ENCODE results near the gene TSPOAP1. TPM values are rescaled to one million over a fixed set of nuclear protein-coding genes. Genes with fewer than 3 reads are reported as not detected.

The TSPOAP1 gene
- total and polyA plus RNA-seq, 2 of the 4 experiments (the other 2 are of a cell fraction): 0.90 to 1.6 TPM

DNA sequence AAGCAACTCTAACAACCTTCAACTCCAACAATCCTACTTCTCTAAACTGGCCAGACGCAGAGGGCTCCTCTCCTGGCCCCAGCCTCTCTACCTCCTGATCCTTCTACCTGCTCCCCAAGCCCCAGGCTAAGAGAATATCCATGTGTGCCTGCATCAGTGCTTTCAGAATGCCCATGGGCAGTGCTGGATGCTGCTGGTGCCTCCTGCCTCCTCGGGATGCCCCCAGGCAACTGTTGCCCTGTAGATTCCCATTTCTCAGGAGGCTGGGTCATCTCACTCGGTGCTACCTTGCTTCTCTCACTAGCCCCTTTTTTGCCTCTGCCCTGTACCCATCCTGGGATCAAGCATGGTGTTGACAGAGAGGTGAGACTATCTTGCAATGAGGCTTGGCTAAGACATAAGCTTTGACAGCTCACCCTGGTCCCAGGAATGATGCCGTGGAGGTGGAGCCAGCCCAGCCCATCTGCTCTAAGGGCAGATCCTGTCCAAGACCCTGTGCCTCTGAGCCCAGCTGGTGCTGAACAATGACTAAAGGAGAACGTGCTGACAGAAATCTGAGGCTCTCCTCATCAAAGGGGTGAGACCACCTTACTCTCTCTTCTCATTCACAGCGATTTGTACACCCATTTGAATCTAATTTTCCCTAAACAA is 42.8 kb upstream of the TSPOAP1 start:
- TF ChIP-seq RCOR1 (IDR thresholded peaks at IDR 0.05; ENCODE audit: insufficient replicate concordance, low read length): no peak
- TF ChIP-seq RAD21 (IDR thresholded peaks at IDR 0.05; ENCODE audit: low read length): no peak
- TF ChIP-seq USF2 (IDR thresholded peaks at IDR 0.05; ENCODE audit: low read depth, low read length): no peak
- TF ChIP-seq CEBPB (IDR thresholded peaks at IDR 0.05; ENCODE audit: low read depth, low read length): no peak
- TF ChIP-seq MXI1 (IDR thresholded peaks at IDR 0.05; ENCODE audit: borderline replicate concordance, low read depth, low read length): no peak
- no peak for TF ChIP-seq CTCF (conservative IDR thresholded peaks at IDR 0.05; ENCODE audit: low read depth, low read length)
- no peak for TF ChIP-seq NFE2L2 (IDR thresholded peaks at IDR 0.05; ENCODE audit: low read depth, low read length)
- TF ChIP-seq POLR2A (IDR thresholded peaks at IDR 0.05; ENCODE audit: low read depth, low read length): no peak
- no peak for TF ChIP-seq RFX5 (IDR thresholded peaks at IDR 0.05; ENCODE audit: low read depth, low read length)
- no peak for TF ChIP-seq BHLHE40 (IDR thresholded peaks at IDR 0.05; ENCODE audit: low read depth, low read length)
- TF ChIP-seq FOS (IDR thresholded peaks at IDR 0.05; ENCODE audit: low read depth, low read length): no peak
- TF ChIP-seq SMC3 (IDR thresholded peaks at IDR 0.05; ENCODE audit: low read depth, low read length): no peak
- no peak for TF ChIP-seq ELK1 (IDR thresholded peaks at IDR 0.05; ENCODE audit: borderline replicate concordance, low read depth, low read length)
- TF ChIP-seq CHD1 (IDR thresholded peaks at IDR 0.05; ENCODE audit: low read depth, low read length): no peak
- TF ChIP-seq MAFK (IDR thresholded peaks at IDR 0.05; ENCODE audit: low read depth, low read length): no peak
- no peak for TF ChIP-seq MAZ (IDR thresholded peaks at IDR 0.05; ENCODE audit: borderline replicate concordance, low read depth, low read length)
- H3K14ac ChIP-seq (replicated peaks; ENCODE audit: low read depth, low read length): no peak overlapping the region
- no peak overlapping the region for H2BK120ac ChIP-seq (ENCODE audit: low read depth, low read length)
- H3K23ac ChIP-seq (ENCODE audit: low read depth, low read length): no peak overlapping the region
- H3K56ac ChIP-seq (ENCODE audit: extremely low read depth, insufficient read depth, low read length): no peak overlapping the region
- H2BK20ac ChIP-seq (ENCODE audit: low read depth, low read length): no peak overlapping the region
- H3K9ac ChIP-seq (ENCODE audit: low read depth, low read length): no peak overlapping the region
- intact Hi-C loops (cut with micrococcal nuclease): no loop called here
- H3K27ac ChIP-seq (ENCODE audit: insufficient read depth, low read length): no peak overlapping the region
- no peaks in the 10 kb centered on the region for H3K9me1 ChIP-seq (ENCODE audit: insufficient read depth, low read length)
- no peak overlapping the region for H2AK9ac ChIP-seq (replicated peaks; ENCODE audit: low read depth, low read length, poor library complexity)
- no peak overlapping the region for H4K8ac ChIP-seq (ENCODE audit: low read depth in 2 of 2, low read length in 2 of 2)
- in situ Hi-C loops (cut with MboI; ENCODE audit: low sequenced_read_pairs): no loop called here
- ATAC-seq (ENCODE audit: low read depth) (no peak), DNase-seq (no peak)
- peaks cover 13% of the 10 kb centered on the region for H3K27me3 ChIP-seq (ENCODE audit: control insufficient read depth, insufficient read depth, low read length)
- H3K4me1 ChIP-seq (ENCODE audit: control insufficient read depth, insufficient read depth, low read length): no peaks in the 10 kb centered on the region
- H3K36me3 ChIP-seq (ENCODE audit: control insufficient read depth, insufficient read depth, low read length): no peaks in the 10 kb centered on the region
- POLR2A ChIA-PET (ENCODE audit: unreplicated experiment): no interaction called here
- H3K79me1 ChIP-seq (ENCODE audit: low read depth in 1 of 2, low read length in 2 of 2): no peaks in the 10 kb centered on the region
- CTCF ChIA-PET: no interaction called here
- dilution Hi-C loops (cut with HindIII; ENCODE audit: low sequenced_read_pairs, unreplicated experiment): no loop called here
- no peak overlapping the region for H2AFZ ChIP-seq (replicated peaks; ENCODE audit: low read length, poor library complexity)
- WGBS, 2 experiments (ENCODE audit: extremely low coverage in 2 of 2, insufficient read length in 1 of 2): 50% methylated on average over 1 of the region's 6 CpGs; no CpG with 5 or more reads in 1 of the 2 experiments
- no peak overlapping the region for H4K91ac ChIP-seq (ENCODE audit: insufficient read depth, low read depth, low read length)
- no peak overlapping the region for H2AK5ac ChIP-seq (ENCODE audit: low read depth, low read length)
- no TSS peak for BruUV-seq (replicated peaks)
- H2BK5ac ChIP-seq (ENCODE audit: low read depth, low read length, poor library complexity, severe bottlenecking): no peak overlapping the region
- H4K5ac ChIP-seq (ENCODE audit: low read depth, low read length): no peak overlapping the region
- no peaks in the 10 kb centered on the region for H3K9me3 ChIP-seq (ENCODE audit: control insufficient read depth, insufficient read depth, low read length)
- no peak overlapping the region for H3K18ac ChIP-seq (ENCODE audit: low read depth, low read length)
- H4K20me1 ChIP-seq (ENCODE audit: insufficient read depth, low read length): no peaks in the 10 kb centered on the region
- H2BK15ac ChIP-seq (ENCODE audit: low read depth, low read length): no peak overlapping the region
- no peak overlapping the region for H3K4me3 ChIP-seq (ENCODE audit: insufficient read depth, low read depth, low read length)
- H3K4ac ChIP-seq (ENCODE audit: low read depth, low read length): no peak overlapping the region
- no peak overlapping the region for H3K4me2 ChIP-seq (ENCODE audit: low read depth, low read length)

All from IMR-90 (cell line).